A549 (cell line): ENCODE data around the gene VIT. TPM values are rescaled to one million over a fixed set of nuclear protein-coding genes. Genes with fewer than 3 reads are reported as not detected.

Source experiments
- ATAC-seq, 2 experiments: fragments of 200-7000 bp in 1 of 2; fragments of >200 bp in 1 of 2; cut with Nextera tagmentation in 1 of 2; cut with Tn5 transposase in 1 of 2; 3 replicates each; pipeline versions ENCODE4 v1.8.0 to v1.9.1; 2018 to 2020; ENCODE audit warnings: mild to moderate bottlenecking in 1 of 2, moderate library complexity in 1 of 2
- CTCF ChIA-PET: fragments of 300-600 bp; sonication (Branson Sonifier 250); formaldehyde crosslinking; extraction: SDS; loops from one replicate; lab custom pipeline; 2021; ENCODE audit warnings: antibody characterized with exemption, inconsistent platforms; lab: Yijun Ruan, JAX
- POLR2A ChIA-PET: fragments of 350-600 bp; formaldehyde crosslinking; extraction: SDS; loops from one replicate; lab custom pipeline; 2021; ENCODE audit warnings: antibody characterized with exemption, inconsistent platforms; lab: Yijun Ruan, JAX
- DNase-seq, 2 experiments: peaks; one replicate each; pipeline versions ENCODE4 v3.0.0 to v3.0.0-alpha.2; 2011 to 2016; ENCODE audit warnings: low read depth in 1 of 2, low spot score in 1 of 2
- FAIRE-seq: peaks from 2 replicates; lab custom pipeline; 2011; peaks lifted over from hg19 to GRCh38; lab: Jason Lieb, UNC
- H3K27ac ChIP-seq, 2 experiments: fragments of >200 bp; sonication (Bioruptor Twin); formaldehyde crosslinking; 3 replicates each; pipeline ENCODE4 v1.5.1; 2016 to 2017
- H3K4me1 ChIP-seq: fragments of >200 bp; sonication (Bioruptor Twin); formaldehyde crosslinking; 3 replicates; pipeline ENCODE4 v1.6.1; 2016
- H3K4me2 ChIP-seq: fragments of >200 bp; sonication (Bioruptor Twin); formaldehyde crosslinking; 3 replicates; pipeline ENCODE4 v1.6.1; 2016
- H3K4me3 ChIP-seq: fragments of >200 bp; sonication (Bioruptor Twin); formaldehyde crosslinking; 3 replicates; pipeline ENCODE4 v1.5.1; 2016
- H3K9me3 ChIP-seq: fragments of >200 bp; sonication (Bioruptor Twin); formaldehyde crosslinking; 3 replicates; pipeline ENCODE4 v1.6.1; 2016
- ATOH8 ChIP-seq: fragments of 250-450 bp; sonication (Bioruptor Pico); IDR thresholded peaks from 2 replicates; pipeline ENCODE4 v1.5.0; 2020; ENCODE audit warnings: low read depth, mild to moderate bottlenecking, moderate library complexity
- CBX8 ChIP-seq: fragments of 200-600 bp; sonication (generic); IDR thresholded peaks from 2 replicates; pipeline ENCODE4 v1.6.1; 2016
- EHF ChIP-seq: fragments of 250-450 bp; sonication (Bioruptor Pico); IDR thresholded peaks from 2 replicates; pipeline ENCODE4 v1.5.0; 2020; ENCODE audit warnings: mild to moderate bottlenecking
- EHMT2 ChIP-seq: fragments of 200-600 bp; sonication (generic); IDR thresholded peaks from 2 replicates; pipeline ENCODE4 v1.6.1; 2016; ENCODE audit warnings: antibody characterized with exemption, low read depth, mild to moderate bottlenecking, moderate library complexity
- ELK1 ChIP-seq: fragments of 150-350 bp; IDR thresholded peaks from 2 replicates; pipeline ENCODE4 v1.6.1; 2014; ENCODE audit warnings: low read depth, mild to moderate bottlenecking, low read length
- EP300 ChIP-seq, 2 experiments: fragments of >200 bp; sonication (Bioruptor Twin); formaldehyde crosslinking; IDR thresholded peaks; 2 replicates in 1 of 2; 3 replicates in 1 of 2; pipeline ENCODE4 v1.6.1; 2016 to 2017
- ESRRA ChIP-seq: fragments of 150-350 bp; IDR thresholded peaks from 2 replicates; pipeline ENCODE4 v1.6.1; 2014; ENCODE audit warnings: mild to moderate bottlenecking, low read length, borderline replicate concordance
- FOSB ChIP-seq: fragments of 250-450 bp; sonication (Bioruptor Pico); IDR thresholded peaks from 2 replicates; pipeline ENCODE4 v1.5.0; 2020; ENCODE audit warnings: mild to moderate bottlenecking, moderate library complexity
- FOSL2 ChIP-seq, 2 experiments: fragments of 450-650 bp in 1 of 2; fragments of >200 bp in 1 of 2; sonication (Bioruptor Twin) in 1 of 2; formaldehyde crosslinking; IDR thresholded peaks; 2 replicates each; pipeline versions ENCODE4 v1.5.0 to v1.6.1; 2016 to 2020; ENCODE audit warnings: mild to moderate bottlenecking in 1 of 2, moderate library complexity in 1 of 2
- GATA3 ChIP-seq: IDR thresholded peaks from 2 replicates; pipeline ENCODE4 v1.6.1; 2012; ENCODE audit warnings: borderline replicate concordance
- HEYL ChIP-seq: fragments of 250-450 bp; sonication (Bioruptor Pico); IDR thresholded peaks from 2 replicates; pipeline ENCODE4 v1.8.0; 2021; ENCODE audit warnings: mild to moderate bottlenecking, moderate library complexity
- HOXB13 ChIP-seq: fragments of 250-450 bp; sonication (Bioruptor Pico); IDR thresholded peaks from 2 replicates; pipeline ENCODE4 v1.5.0; 2020; ENCODE audit warnings: low read depth, mild to moderate bottlenecking, moderate library complexity
- HOXB5 ChIP-seq: fragments of 250-450 bp; sonication (Bioruptor Pico); IDR thresholded peaks from 2 replicates; pipeline ENCODE4 v1.5.0; 2020; ENCODE audit warnings: mild to moderate bottlenecking, moderate library complexity
- JUN ChIP-seq, 2 experiments: fragments of >200 bp; sonication (Bioruptor Twin); formaldehyde crosslinking; IDR thresholded peaks; 2 replicates in 1 of 2; 3 replicates in 1 of 2; pipeline ENCODE4 v1.6.1; 2016 to 2017
- JUNB ChIP-seq: fragments of >200 bp; sonication (Bioruptor Twin); formaldehyde crosslinking; IDR thresholded peaks from 2 replicates; pipeline ENCODE4 v1.6.1; 2016
- KDM1A ChIP-seq: fragments of 200-600 bp; sonication (generic); IDR thresholded peaks from 2 replicates; pipeline ENCODE4 v1.6.1; 2016; ENCODE audit warnings: low read depth, mild to moderate bottlenecking
- KDM5A ChIP-seq: fragments of 200-600 bp; sonication (generic); IDR thresholded peaks from 2 replicates; pipeline ENCODE4 v1.6.1; 2016; ENCODE audit warnings: antibody characterized with exemption, mild to moderate bottlenecking
- MAX ChIP-seq: IDR thresholded peaks from 2 replicates; pipeline ENCODE4 v1.6.1; 2012
- MAZ ChIP-seq: fragments of 150-350 bp; IDR thresholded peaks from 2 replicates; pipeline ENCODE4 v1.6.1; 2014; ENCODE audit warnings: antibody characterized with exemption, low read depth, low read length, borderline replicate concordance
- NPAS2 ChIP-seq: fragments of 250-450 bp; sonication (Bioruptor Pico); IDR thresholded peaks from 2 replicates; pipeline ENCODE4 v1.8.0; 2022; ENCODE audit warnings: mild to moderate bottlenecking, moderate library complexity, borderline replicate concordance
- RARB ChIP-seq: fragments of 250-450 bp; sonication (Bioruptor Pico); IDR thresholded peaks from 2 replicates; pipeline ENCODE4 v1.8.0; 2021; ENCODE audit warnings: mild to moderate bottlenecking, moderate library complexity
- RFX5 ChIP-seq: fragments of 450-650 bp; IDR thresholded peaks from 2 replicates; pipeline ENCODE4 v1.7.1; 2014; ENCODE audit warnings: antibody characterized with exemption, mild to moderate bottlenecking, moderate library complexity
- RNF2 ChIP-seq: fragments of 200-600 bp; sonication (generic); IDR thresholded peaks from 2 replicates; pipeline ENCODE4 v1.6.1; 2016; ENCODE audit warnings: low read depth, mild to moderate bottlenecking, antibody characterized with exemption, moderate library complexity, borderline replicate concordance
- SMC3 ChIP-seq: fragments of >200 bp; sonication (Bioruptor Twin); formaldehyde crosslinking; IDR thresholded peaks from 3 replicates; pipeline ENCODE4 v1.6.1; 2018; ENCODE audit warnings: inconsistent platforms
- SREBF2 ChIP-seq: fragments of 450-650 bp; IDR thresholded peaks from 2 replicates; pipeline ENCODE4 v1.6.1; 2014; ENCODE audit warnings: mild to moderate bottlenecking, moderate library complexity
- WGBS: methylation state at CpG from one replicate; pipeline ENCODE4 v1.1.6; 2017; ENCODE audit errors: missing lambda C conversion rate; 5-methylcytosine and 5-hydroxymethylcytosine counted together
- polyA plus RNA-seq, 4 experiments: library from polyadenylated mRNA; depleted of rRNA in 3 of 4; stranded (reverse); fragments of >200 nt; fragmentation: RNase III in 1 of 4; extraction: RNeasy Plus Mini Kit Qiagen cat#74134 plus additional on column Dnase treatment in 1 of 4; gene quantifications; 2 replicates in 3 of 4; 3 replicates in 1 of 4; pipeline ENCODE4 v1.2.3, GENCODE V29; 2011 to 2017
- TF ChIP-seq, protein P1 (sequence below): fragments of >200 bp; sonication (Bioruptor Twin); formaldehyde crosslinking; IDR thresholded peaks from 2 replicates; pipeline ENCODE4 v1.6.1; 2016

The VIT gene
- polyA plus RNA-seq, 2 of the 4 experiments (the other 2 are of a cell fraction), result not detected

DNA sequence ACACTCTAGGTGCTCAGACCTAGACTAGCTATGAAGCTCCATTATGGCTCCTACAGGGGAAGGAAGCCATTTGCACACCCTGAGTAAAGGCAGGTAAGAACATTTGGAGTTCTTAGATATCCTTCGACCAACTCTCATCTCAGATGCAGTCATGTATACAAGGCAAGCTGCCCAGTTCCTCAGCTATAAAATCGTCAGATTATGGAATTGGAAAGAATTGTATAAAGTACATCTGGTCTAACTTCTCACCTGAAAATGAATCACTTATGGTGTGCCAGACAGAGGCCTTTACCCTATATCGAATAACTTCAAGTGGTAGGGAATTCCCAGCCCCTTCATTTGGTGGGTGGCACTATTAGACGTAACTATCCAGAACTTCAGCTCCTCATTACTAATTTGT is 79.3 kb downstream of the VIT start (continued):
- TF ChIP-seq GATA3, result no peak

DNA sequence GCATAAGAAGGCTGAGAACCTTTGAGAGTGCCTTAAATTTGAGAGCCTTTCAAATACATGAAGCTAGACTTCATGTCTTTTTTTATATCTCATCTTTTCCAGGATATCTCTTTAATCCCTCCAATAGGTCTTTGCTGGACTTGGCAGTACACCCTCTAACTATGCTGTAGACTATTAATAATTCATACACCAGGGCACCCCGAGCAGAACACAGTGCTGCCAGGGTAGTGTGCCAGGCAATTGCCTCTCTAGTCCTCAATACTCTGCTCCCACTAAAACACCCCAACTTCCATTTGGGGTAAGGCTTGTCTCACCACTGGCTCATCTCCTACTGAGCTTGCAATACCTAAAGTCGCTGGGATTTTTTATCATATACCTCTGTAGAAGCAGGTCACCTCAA is 80.8 kb downstream of the VIT start:
- FAIRE-seq, result no peak
- no peak overlapping the region for H3K4me2 ChIP-seq
- no peak for TF ChIP-seq CBX8
- no peak for TF ChIP-seq KDM1A
- TF ChIP-seq EHMT2, result no peak
- TF ChIP-seq JUN (IDR thresholded peaks at IDR 0.05), result no peak
- TF ChIP-seq FOSB, result no peak
- no peak for TF ChIP-seq HEYL (CRISPR knock-in tag)
- no peak for TF ChIP-seq NPAS2 (CRISPR knock-in tag)
- TF ChIP-seq JUNB, result no peak
- no peak for TF ChIP-seq KDM5A
- no peak for TF ChIP-seq MAZ
- TF ChIP-seq FOSL2 (IDR thresholded peaks at IDR 0.05), result no peak
- no peak for TF ChIP-seq FOSL2 (CRISPR knock-in tag; IDR thresholded peaks at IDR 0.05)
- TF ChIP-seq RNF2, result no peak
- TF ChIP-seq RARB (CRISPR knock-in tag), result no peak
- TF ChIP-seq ATOH8 (CRISPR knock-in tag), result no peak
- no peak for TF ChIP-seq SREBF2
- TF ChIP-seq, protein P1, sequence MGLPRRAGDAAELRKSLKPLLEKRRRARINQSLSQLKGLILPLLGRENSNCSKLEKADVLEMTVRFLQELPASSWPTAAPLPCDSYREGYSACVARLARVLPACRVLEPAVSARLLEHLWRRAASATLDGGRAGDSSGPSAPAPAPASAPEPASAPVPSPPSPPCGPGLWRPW, result no peak
- no peak for TF ChIP-seq EHF
- TF ChIP-seq EP300 (IDR thresholded peaks at IDR 0.05), result no peak
- TF ChIP-seq RFX5, result no peak
- TF ChIP-seq MAX, result no peak
- H3K27ac ChIP-seq, result no peak overlapping the region
- H3K4me1 ChIP-seq, result no peaks in the 10 kb centered on the region
- no peak overlapping the region for H3K4me3 ChIP-seq
- no peak for DNase-seq
- ATAC-seq, result no peak
- WGBS, result 8% methylated on average over 2 of the region's 2 CpGs
- H3K9me3 ChIP-seq, result no peaks in the 10 kb centered on the region
- POLR2A ChIA-PET, result no interaction called here
- CTCF ChIA-PET, result interaction anchor here (0.7 to 10.2 kb wide), 6 partner anchors 7 to 141 kb away, joined by 4 to 192 read pairs (median 24); no protein-coding TSS in a partner anchor

DNA sequence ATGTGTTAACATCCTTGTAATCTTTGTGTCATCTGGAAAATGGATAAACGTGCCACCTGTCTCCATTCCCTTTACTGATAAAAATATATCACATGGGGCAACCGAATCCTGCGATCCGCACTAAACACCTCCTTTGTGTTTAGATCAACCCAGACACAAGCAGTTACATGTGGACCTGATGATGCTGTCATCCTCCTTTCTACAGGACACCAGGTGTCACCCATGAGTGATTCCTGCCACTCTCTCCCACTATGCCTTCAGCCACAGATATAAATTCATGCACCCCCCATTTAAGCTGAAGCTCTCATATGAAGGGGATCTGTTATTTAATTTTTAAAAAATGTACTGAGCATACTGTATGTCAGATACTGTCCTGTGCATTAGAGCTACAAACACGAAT is 81.3 kb downstream of the VIT start:
- TF ChIP-seq HOXB13, result no peak
- no peak for TF ChIP-seq HOXB5 (CRISPR knock-in tag)
- TF ChIP-seq HEYL (CRISPR knock-in tag), result no peak
- no peak for TF ChIP-seq ESRRA
- TF ChIP-seq NPAS2 (CRISPR knock-in tag), result no peak
- no peak for TF ChIP-seq RNF2
- TF ChIP-seq SMC3, result no peak
- no peak for TF ChIP-seq ELK1
- Histone ChIP-seq H3K4me1 (no peaks in the 10 kb centered on the region), H3K4me2 (no peak overlapping the region), H3K27ac (no peak overlapping the region), H3K9me3 (no peaks in the 10 kb centered on the region), H3K4me3 (no peak overlapping the region)
- ChIA-PET POLR2A (no interaction called here), CTCF (interaction anchor here (0.7 to 10.2 kb wide), 6 partner anchors 9 to 141 kb away, joined by 3 to 192 read pairs (median 6); no protein-coding TSS in a partner anchor)
- FAIRE-seq, result no peak
- peak; percentile 34 to 37; a peak in 2 of 6 replicates for ATAC-seq
- WGBS, result 60% methylated on average over 5 of the region's 5 CpGs
- peak in 1 of 2 experiments; percentile 11 for DNase-seq
